KMS-11 (cell line): ENCODE data around the gene C2.

ENCODE experiments used
- H2AFZ ChIP-seq: fragments of 200-600 bp; sonication (generic); 2 replicates; pipeline ENCODE4 v1.6.1; 2016; ENCODE audit warnings: antibody characterized with exemption, mixed run types, low read depth
- H3K27ac ChIP-seq: fragments of 200-600 bp; sonication (generic); 2 replicates; pipeline ENCODE4 v1.6.1; 2016; ENCODE audit warnings: mild to moderate bottlenecking, mixed run types
- H3K27me3 ChIP-seq: fragments of 200-600 bp; sonication (generic); 2 replicates; pipeline ENCODE4 v1.6.1; 2017; ENCODE audit warnings: mild to moderate bottlenecking, low read depth, mixed run types, moderate library complexity; ENCODE audit not compliant: insufficient read depth
- H3K36me3 ChIP-seq: fragments of 200-600 bp; sonication (generic); 2 replicates; pipeline ENCODE4 v1.6.1; 2017; ENCODE audit warnings: mild to moderate bottlenecking, mixed run types; ENCODE audit not compliant: insufficient read depth
- H3K4me1 ChIP-seq: fragments of 200-600 bp; sonication (generic); 2 replicates; pipeline ENCODE4 v1.6.1; 2016; ENCODE audit warnings: mild to moderate bottlenecking, low read depth, mixed run types; ENCODE audit not compliant: poor library complexity, severe bottlenecking
- H3K4me2 ChIP-seq: fragments of 200-600 bp; sonication (generic); 2 replicates; pipeline ENCODE4 v1.7.0; 2016; ENCODE audit warnings: mild to moderate bottlenecking, mixed run types
- H3K4me3 ChIP-seq: fragments of 200-600 bp; sonication (generic); IDR thresholded peaks from 2 replicates; pipeline ENCODE4 v1.6.1; 2017; ENCODE audit warnings: low read depth, low read length, mixed read lengths; ENCODE audit not compliant: insufficient read depth
- H3K79me2 ChIP-seq: fragments of 200-600 bp; sonication (generic); 2 replicates; pipeline ENCODE4 v1.6.1; 2016; ENCODE audit warnings: low read depth, mixed run types; ENCODE audit not compliant: insufficient read depth
- H3K9ac ChIP-seq: fragments of 200-600 bp; sonication (generic); 2 replicates; pipeline ENCODE4 v1.6.1; 2016; ENCODE audit warnings: mild to moderate bottlenecking, mixed run types
- H4K20me1 ChIP-seq: fragments of 200-600 bp; sonication (generic); 2 replicates; pipeline ENCODE4 v1.6.1; 2016; ENCODE audit warnings: mild to moderate bottlenecking, mixed run types; ENCODE audit not compliant: insufficient read depth
- CTCF ChIP-seq: fragments of 200-600 bp; sonication (generic); conservative IDR thresholded peaks from 2 replicates; pipeline ENCODE4 v1.6.1; 2017; ENCODE audit warnings: low read depth, mild to moderate bottlenecking, antibody characterized with exemption, low read length, moderate library complexity, mixed read lengths

C2 gene

GRCh38 chr6:31888276-31889258 is 39.0 kb upstream of the C2 start:
- Histone ChIP-seq H3K79me2 (no peaks in the 10 kb centered on the region), H3K9ac (no peak overlapping the region), H3K4me1 (peaks cover 9% of the 10 kb centered on the region), H3K27me3 (no peaks in the 10 kb centered on the region), H2AFZ (no peak overlapping the region), H3K4me3 (no peak overlapping the region), H4K20me1 (no peaks in the 10 kb centered on the region), H3K36me3 (no peaks in the 10 kb centered on the region), H3K27ac (no peak overlapping the region), H3K4me2 (no peak overlapping the region)
- peak; percentile 83 for TF ChIP-seq CTCF

GRCh38 chr6:31889331-31889972 is 38.1 kb upstream of the C2 start:
- no peaks in the 10 kb centered on the region for H3K27me3 ChIP-seq
- no peak overlapping the region for H3K9ac ChIP-seq
- no peak overlapping the region for H2AFZ ChIP-seq
- no peak overlapping the region for H3K27ac ChIP-seq
- H4K20me1 ChIP-seq, result no peaks in the 10 kb centered on the region
- H3K79me2 ChIP-seq, result no peaks in the 10 kb centered on the region
- peaks cover 11% of the 10 kb centered on the region for H3K4me1 ChIP-seq
- H3K36me3 ChIP-seq, result no peaks in the 10 kb centered on the region
- H3K4me3 ChIP-seq, result no peak overlapping the region
- H3K4me2 ChIP-seq, result no peak overlapping the region
- no peak for TF ChIP-seq CTCF

- no peak for TF ChIP-seq CTCF
These were observed 34.7 kb upstream of the C2 start for GRCh38 chr6:31892821-31893220.

GRCh38 chr6:31896493-31896855 is 31.0 kb upstream of the C2 start:
- Histone ChIP-seq H3K9ac (peak overlapping the region; percentile 63; the same call in 1 of the 2 replicates), H3K4me1 (peaks cover 37% of the 10 kb centered on the region), H3K27me3 (no peaks in the 10 kb centered on the region), H3K4me2 (peak overlapping the region; percentile 88), H3K79me2 (peaks cover 14% of the 10 kb centered on the region), H3K4me3 (no peak overlapping the region), H2AFZ (peak overlapping the region; percentile 59; the same call in 1 of the 2 replicates), H3K27ac (peak overlapping the region; percentile 30; the same call in 1 of the 2 replicates), H3K36me3 (no peaks in the 10 kb centered on the region; the same call in 1 of the 2 replicates), H4K20me1 (no peaks in the 10 kb centered on the region)
- no peak for TF ChIP-seq CTCF

More at GRCh38 chr6:31892821-31893220, 34.7 kb upstream of the C2 start:
- no peak overlapping the region for H3K4me3 ChIP-seq
- H3K4me1 ChIP-seq, result peaks cover 30% of the 10 kb centered on the region
- no peaks in the 10 kb centered on the region for H4K20me1 ChIP-seq
- no peaks in the 10 kb centered on the region for H3K27me3 ChIP-seq
- H3K4me2 ChIP-seq, result no peak overlapping the region; the same call in 1 of the 2 replicates
- no peak overlapping the region for H2AFZ ChIP-seq
- no peak overlapping the region for H3K27ac ChIP-seq
- H3K9ac ChIP-seq, result no peak overlapping the region
- H3K36me3 ChIP-seq, result no peaks in the 10 kb centered on the region; the same call in 1 of the 2 replicates
- H3K79me2 ChIP-seq, result peaks cover 10% of the 10 kb centered on the region
